Nephron (organoid): Measurements from ENCODE around the gene ZC3H12C.
"Not testable (repeated sequence)": the region's sequence is repeated elsewhere in the genome, so short reads cannot be mapped to it uniquely, and the experiment has no call there.

Source experiments
- H3K27ac Mint-ChIP-seq, 3 experiments: 2 replicates each; pipeline ENCODE4 v1.8.0; 2020; ENCODE audit warnings: mixed read lengths in 3 of 3, mild to moderate bottlenecking in 2 of 3, moderate library complexity in 1 of 3
- H3K27me3 Mint-ChIP-seq: 2 replicates; pipeline ENCODE4 v1.8.0; 2021; ENCODE audit warnings: low read depth, mild to moderate bottlenecking, moderate library complexity, mixed read lengths
- H3K36me3 Mint-ChIP-seq: 2 replicates; pipeline ENCODE4 v1.8.0; 2020; ENCODE audit warnings: low read depth, mixed read lengths
- H3K4me1 Mint-ChIP-seq: 2 replicates; pipeline ENCODE4 v1.8.0; 2020; ENCODE audit warnings: mixed read lengths
- H3K4me3 Mint-ChIP-seq, 3 experiments: 2 replicates each; pipeline ENCODE4 v1.8.0; 2020; ENCODE audit warnings: mild to moderate bottlenecking in 3 of 3, mixed read lengths in 3 of 3, moderate library complexity in 2 of 3
- H3K9me3 Mint-ChIP-seq: 2 replicates; pipeline ENCODE4 v1.8.0; 2020; ENCODE audit warnings: mixed read lengths
- CTCF ChIP-seq, 3 experiments: fragments of 200-600 bp; sonication (generic); IDR thresholded peaks; one replicate each; pipeline ENCODE4 v1.5.0; 2021; ENCODE audit warnings: antibody characterized with exemption in 3 of 3; ENCODE audit not compliant: unreplicated experiment in 3 of 3

Gene ZC3H12C

GRCh38 chr11:110200836-110201235, 107.6 kb downstream of the ZC3H12C start:
- no peaks in the 10 kb centered on the region for H3K36me3 Mint-ChIP-seq
- H3K4me3 Mint-ChIP-seq, result no peak overlapping the region
- no peaks in the 10 kb centered on the region for H3K9me3 Mint-ChIP-seq
- H3K27me3 Mint-ChIP-seq, result no peaks in the 10 kb centered on the region
- H3K4me1 Mint-ChIP-seq, result peaks cover 4% of the 10 kb centered on the region
- no peak for TF ChIP-seq CTCF (IDR thresholded peaks at IDR 0.05; ENCODE audit: unreplicated experiment in 3 of 3)
- H3K27ac Mint-ChIP-seq, result no peak overlapping the region

GRCh38 chr11:110207123-110207522, 113.9 kb downstream of the ZC3H12C start:
- Mint-ChIP-seq H3K27ac (no peak overlapping the region), H3K27me3 (no peaks in the 10 kb centered on the region), H3K36me3 (no peaks in the 10 kb centered on the region), H3K4me1 (no peaks in the 10 kb centered on the region), H3K9me3 (no peaks in the 10 kb centered on the region), H3K4me3 (peak overlapping the region in 1 of 3 experiments; percentile 15)
- no peak for TF ChIP-seq CTCF (IDR thresholded peaks at IDR 0.05; ENCODE audit: unreplicated experiment in 3 of 3)

GRCh38 chr11:110208678-110209312, 115.6 kb downstream of the ZC3H12C start:
- not testable (repeated sequence) for H3K4me1 Mint-ChIP-seq, H3K27me3 Mint-ChIP-seq, H3K9me3 Mint-ChIP-seq, H3K36me3 Mint-ChIP-seq
- peak overlapping the region in 2 of 3 experiments; percentile 71 to 76 for H3K27ac Mint-ChIP-seq
- peak overlapping the region; percentile 77 to 83 (median 82) for H3K4me3 Mint-ChIP-seq

GRCh38 chr11:110209313-110209694, 116.1 kb downstream of the ZC3H12C start:
- H3K36me3 Mint-ChIP-seq, H3K27ac Mint-ChIP-seq, H3K9me3 Mint-ChIP-seq, H3K27me3 Mint-ChIP-seq, H3K4me1 Mint-ChIP-seq: not testable (repeated sequence)
- H3K4me3 Mint-ChIP-seq, result peak overlapping the region; percentile 77 to 83 (median 82)

GRCh38 chr11:110217223-110217877, 124.2 kb downstream of the ZC3H12C start:
- peaks cover 4% of the 10 kb centered on the region for H3K9me3 Mint-ChIP-seq
- no peak overlapping the region for H3K27ac Mint-ChIP-seq
- H3K4me3 Mint-ChIP-seq, result no peak overlapping the region
- peaks cover 22% of the 10 kb centered on the region for H3K36me3 Mint-ChIP-seq
- TF ChIP-seq CTCF (IDR thresholded peaks at IDR 0.05; ENCODE audit: unreplicated experiment in 3 of 3), result no peak
- H3K27me3 Mint-ChIP-seq, result no peaks in the 10 kb centered on the region
- no peaks in the 10 kb centered on the region for H3K4me1 Mint-ChIP-seq

- H3K4me3 Mint-ChIP-seq, result no peak overlapping the region
- no peak for TF ChIP-seq CTCF (IDR thresholded peaks at IDR 0.05; ENCODE audit: unreplicated experiment in 3 of 3)
- H3K27me3 Mint-ChIP-seq, result no peaks in the 10 kb centered on the region
Measured at GRCh38 chr11:110217936-110218335, 124.7 kb downstream of the ZC3H12C start.

More at GRCh38 chr11:110217936-110218335, 124.7 kb downstream of the ZC3H12C start:
- Mint-ChIP-seq H3K36me3 (peaks cover 22% of the 10 kb centered on the region), H3K27ac (no peak overlapping the region), H3K4me1 (no peaks in the 10 kb centered on the region), H3K9me3 (peaks cover 4% of the 10 kb centered on the region)
